Effector memory CD4-positive, alpha-beta T cell (primary cell): ENCODE data around the gene GTF2H4.
"Not testable (repeated sequence)": the region's sequence is repeated elsewhere in the genome, so short reads cannot be mapped to it uniquely, and the experiment has no call there.

ENCODE experiments used
- DNase-seq, 3 donors: peaks; one replicate each; pipeline ENCODE4 v3.0.0-alpha.2; 2020
- H3K27ac ChIP-seq: 2 replicates; pipeline ENCODE4 v1.7.0; 2013; ENCODE audit warnings: mild to moderate bottlenecking, low read length, moderate library complexity; ENCODE audit not compliant: insufficient read depth, poor library complexity, severe bottlenecking
- H3K27me3 ChIP-seq: replicated peaks from 2 replicates; pipeline ENCODE4 v1.7.0; 2013; ENCODE audit warnings: mild to moderate bottlenecking, low read length; ENCODE audit not compliant: insufficient read depth, control insufficient read depth, poor library complexity, severe bottlenecking
- H3K36me3 ChIP-seq: 2 replicates; pipeline ENCODE4 v1.7.0; 2013; ENCODE audit warnings: mild to moderate bottlenecking, low read length, moderate library complexity; ENCODE audit not compliant: control insufficient read depth, insufficient read depth
- H3K4me1 ChIP-seq: 2 replicates; pipeline ENCODE4 v1.7.0; 2013; ENCODE audit warnings: low read length, mild to moderate bottlenecking; ENCODE audit not compliant: control insufficient read depth, insufficient read depth, poor library complexity, severe bottlenecking
- H3K4me3 ChIP-seq: 2 replicates; pipeline ENCODE4 v1.7.0; 2013; ENCODE audit warnings: low read length, low read depth, mild to moderate bottlenecking; ENCODE audit not compliant: insufficient read depth, poor library complexity, severe bottlenecking
- H3K9me3 ChIP-seq: 2 replicates; pipeline ENCODE4 v1.7.0; 2013; ENCODE audit warnings: mild to moderate bottlenecking, low read length, moderate library complexity; ENCODE audit not compliant: control insufficient read depth

GTF2H4 gene

GRCh38 chr6:30873795-30874194 lies 34.2 kb upstream of the GTF2H4 start:
- H3K27ac ChIP-seq, H3K4me3 ChIP-seq, H3K4me1 ChIP-seq, DNase-seq, H3K27me3 ChIP-seq, H3K36me3 ChIP-seq, H3K9me3 ChIP-seq: not testable (repeated sequence)

DNA sequence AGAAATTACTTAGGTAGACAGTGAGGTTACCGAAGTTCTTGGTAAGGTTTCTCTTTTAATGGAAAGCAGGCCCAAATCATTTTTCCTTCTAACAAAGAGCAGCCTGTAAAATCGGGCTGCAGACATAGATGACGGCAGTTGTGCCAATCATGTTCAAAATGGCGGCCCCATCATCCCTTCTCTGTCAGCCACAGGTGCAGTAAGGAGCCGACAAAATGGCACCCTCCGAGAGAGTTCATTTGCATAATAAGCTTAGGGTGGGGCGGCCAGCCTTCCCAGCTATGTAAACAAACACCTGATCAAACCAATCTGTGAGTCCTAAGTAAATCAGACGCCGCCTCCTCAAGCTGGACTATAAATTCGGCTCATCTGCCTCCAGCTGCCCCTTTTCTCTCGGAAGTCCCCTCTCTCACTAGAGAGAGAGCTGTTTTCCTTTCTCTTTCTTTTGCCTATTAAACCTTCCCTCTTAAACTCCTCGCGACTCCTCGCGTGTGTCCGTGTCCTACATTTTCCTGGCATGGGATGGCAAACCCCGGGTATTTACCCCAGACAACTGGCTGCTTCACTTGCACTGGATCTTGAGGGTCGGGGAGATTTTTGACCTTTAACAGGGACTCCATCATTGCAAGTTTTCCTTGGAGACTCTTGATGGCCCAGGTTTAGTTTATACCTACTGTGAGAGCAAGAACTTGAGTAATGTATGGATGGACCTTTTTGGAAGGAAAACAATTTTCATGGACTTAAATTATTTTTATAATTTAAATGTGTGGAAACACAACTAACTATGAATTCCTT lies 32.6 kb upstream of the GTF2H4 start:
- no peak overlapping the region for H3K27ac ChIP-seq
- H3K27me3 ChIP-seq = no peaks in the 10 kb centered on the region
- H3K36me3 ChIP-seq = no peaks in the 10 kb centered on the region
- H3K4me1 ChIP-seq = peaks cover 8% of the 10 kb centered on the region
- no peak for DNase-seq
- H3K4me3 ChIP-seq = no peak overlapping the region
- no peaks in the 10 kb centered on the region for H3K9me3 ChIP-seq

DNA sequence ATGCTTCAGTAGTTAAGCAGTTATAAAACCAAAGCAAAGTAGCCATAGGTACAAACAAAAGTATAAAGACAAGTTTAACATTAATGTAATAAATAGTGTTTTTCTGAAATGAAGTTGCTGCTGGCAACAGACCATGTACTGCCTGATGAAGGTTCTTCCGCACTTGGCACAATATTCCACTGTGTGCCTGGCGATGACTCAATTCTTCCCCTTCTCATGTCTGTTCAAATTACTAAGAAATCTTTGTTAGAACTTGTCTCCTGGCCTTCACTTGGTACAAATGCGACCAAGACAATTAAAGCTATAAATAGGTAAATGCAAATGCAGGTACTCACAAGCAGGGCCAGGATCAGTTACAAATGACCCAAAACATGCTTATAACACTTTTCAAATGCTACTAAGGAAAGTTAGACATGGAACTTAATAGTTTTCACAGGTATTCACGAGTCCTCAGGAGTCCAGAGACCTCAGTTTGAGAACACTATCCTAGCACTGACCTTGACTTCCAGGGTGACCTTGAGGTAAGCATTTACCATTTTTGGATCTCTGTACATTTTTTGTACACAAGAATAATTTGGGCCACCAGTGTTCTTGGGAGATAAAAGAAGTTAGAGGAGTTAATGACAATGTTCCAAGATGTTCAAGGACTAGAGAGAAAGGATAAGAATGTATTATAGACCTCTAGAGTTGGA lies 31.8 kb upstream of the GTF2H4 start:
- H3K36me3 ChIP-seq = no peaks in the 10 kb centered on the region
- no peak overlapping the region for H3K27ac ChIP-seq
- no peaks in the 10 kb centered on the region for H3K9me3 ChIP-seq
- no peak for DNase-seq
- H3K4me3 ChIP-seq = no peak overlapping the region
- H3K4me1 ChIP-seq = peaks cover 8% of the 10 kb centered on the region
- no peaks in the 10 kb centered on the region for H3K27me3 ChIP-seq

DNA sequence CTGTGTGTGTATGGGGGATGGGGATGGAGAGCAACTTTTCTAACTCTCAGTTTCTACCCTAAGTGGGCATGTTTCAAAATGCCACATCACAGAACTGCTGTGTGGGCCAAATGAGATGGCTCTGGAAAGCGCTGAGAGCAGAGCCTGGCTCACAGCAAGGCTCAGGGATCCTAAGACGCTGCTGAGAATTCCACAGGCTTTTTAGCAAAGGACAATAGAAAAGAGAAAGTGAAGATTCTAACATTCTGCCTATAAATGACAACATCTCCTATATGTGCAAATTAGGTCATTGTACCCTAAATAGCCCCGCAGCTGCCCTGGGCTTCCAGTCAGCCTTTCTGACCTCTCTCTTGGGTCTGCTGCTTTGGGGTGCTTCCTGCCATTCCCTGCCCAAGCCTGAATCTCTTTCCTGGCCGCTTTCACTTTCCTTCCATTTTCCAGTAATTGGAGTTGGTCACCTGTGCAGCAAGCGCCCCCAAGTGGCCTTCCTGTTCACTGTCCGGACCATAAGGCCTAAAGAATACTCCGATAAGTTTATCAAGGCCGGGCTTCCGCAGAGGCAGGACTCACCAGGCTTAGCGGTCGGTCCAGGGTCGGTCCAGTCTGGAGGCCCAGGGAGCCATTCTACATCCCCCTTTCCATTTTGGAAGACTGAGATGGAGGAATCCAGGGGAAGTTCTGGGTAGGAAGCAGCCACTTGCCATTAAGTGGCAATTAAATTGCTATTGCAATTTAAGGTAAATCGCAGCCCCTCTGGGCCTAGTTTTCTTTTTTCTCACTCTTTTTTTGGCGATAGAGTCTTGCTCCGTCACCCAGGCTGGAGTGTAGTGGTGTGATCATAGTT lies 30.4 kb upstream of the GTF2H4 start:
- Histone ChIP-seq H3K4me3 (peak overlapping the region; percentile 50), H3K36me3 (no peaks in the 10 kb centered on the region), H3K27me3 (no peaks in the 10 kb centered on the region), H3K4me1 (peaks cover 8% of the 10 kb centered on the region), H3K9me3 (no peaks in the 10 kb centered on the region), H3K27ac (no peak overlapping the region)
- DNase-seq = peak; percentile 47 to 62 (median 48)

GRCh38 chr6:30879684-30880427 lies 28.2 kb upstream of the GTF2H4 start:
- Histone ChIP-seq H3K9me3 (no peaks in the 10 kb centered on the region), H3K4me3 (no peak overlapping the region), H3K27me3 (no peaks in the 10 kb centered on the region), H3K27ac (no peak overlapping the region), H3K36me3 (no peaks in the 10 kb centered on the region), H3K4me1 (peaks cover 20% of the 10 kb centered on the region)
- no peak for DNase-seq

DNA sequence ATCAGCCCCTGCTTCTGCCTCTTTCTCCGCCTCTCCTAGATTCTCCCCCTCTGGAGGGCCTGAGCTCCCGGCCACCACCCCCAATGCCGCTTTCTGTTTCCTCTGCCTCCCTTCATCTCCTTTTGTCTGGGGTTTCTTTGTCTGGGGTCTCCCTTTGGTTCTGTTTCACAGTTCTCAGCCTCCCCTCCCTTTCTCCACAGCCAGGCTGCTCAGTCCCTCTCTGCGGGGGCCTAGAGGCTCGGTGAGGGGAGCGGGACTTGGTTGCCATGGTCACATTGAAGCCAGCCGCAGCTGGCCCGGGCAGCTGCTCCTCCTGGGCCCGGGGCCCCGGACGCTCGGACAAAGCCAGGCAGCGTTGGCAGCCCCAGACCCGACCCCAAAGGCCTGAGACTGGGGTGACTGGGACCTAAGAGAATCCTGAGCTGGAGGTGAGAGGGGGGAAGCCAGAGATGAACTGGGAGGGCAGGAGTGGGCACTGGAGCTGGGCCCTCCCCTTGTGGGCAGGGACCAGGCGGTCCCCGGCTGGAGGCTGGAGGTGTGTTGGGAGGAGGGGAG lies 27.2 kb upstream of the GTF2H4 start:
- no peak overlapping the region for H3K4me3 ChIP-seq

GRCh38 chr6:30881392-30882203 lies 26.4 kb upstream of the GTF2H4 start:
- Histone ChIP-seq H3K4me1 (peaks cover 36% of the 10 kb centered on the region), H3K27me3 (no peaks in the 10 kb centered on the region), H3K4me3 (no peak overlapping the region), H3K36me3 (no peaks in the 10 kb centered on the region), H3K27ac (no peak overlapping the region), H3K9me3 (no peaks in the 10 kb centered on the region)
- DNase-seq = no peak

More for the DNA sequence above, 27.2 kb upstream of the GTF2H4 start:
- no peak for DNase-seq
- peaks cover 29% of the 10 kb centered on the region for H3K4me1 ChIP-seq
- no peaks in the 10 kb centered on the region for H3K36me3 ChIP-seq
- no peaks in the 10 kb centered on the region for H3K27me3 ChIP-seq
- H3K9me3 ChIP-seq = no peaks in the 10 kb centered on the region
- H3K27ac ChIP-seq = no peak overlapping the region

GRCh38 chr6:30882204-30882758 lies 25.7 kb upstream of the GTF2H4 start:
- H3K4me1 ChIP-seq = peaks cover 35% of the 10 kb centered on the region
- DNase-seq = no peak
- no peak overlapping the region for H3K27ac ChIP-seq
- no peaks in the 10 kb centered on the region for H3K36me3 ChIP-seq
- no peak overlapping the region for H3K4me3 ChIP-seq
- H3K27me3 ChIP-seq = no peaks in the 10 kb centered on the region
- H3K9me3 ChIP-seq = no peaks in the 10 kb centered on the region
